ENCODE data around the gene TMEM72. TPM values are rescaled to one million over a fixed set of nuclear protein-coding genes. Genes with fewer than 3 reads are reported as not detected.

Gene TMEM72
- total and polyA plus RNA-seq, 2 donors: not detected

GRCh38 chr10:44928462-44928861 lies 17.3 kb downstream of the TMEM72 start:
- Histone ChIP-seq H3K27ac (ENCODE audit: low read depth) (no peak overlapping the region), H3K36me3 (ENCODE audit: insufficient read depth) (no peaks in the 10 kb centered on the region), H3K4me1 (ENCODE audit: insufficient read depth) (no peaks in the 10 kb centered on the region), H3K4me3 (ENCODE audit: low read depth, low read length) (no peak overlapping the region)
- DNase-seq (ENCODE audit: extremely low spot score): no peak

DNA sequence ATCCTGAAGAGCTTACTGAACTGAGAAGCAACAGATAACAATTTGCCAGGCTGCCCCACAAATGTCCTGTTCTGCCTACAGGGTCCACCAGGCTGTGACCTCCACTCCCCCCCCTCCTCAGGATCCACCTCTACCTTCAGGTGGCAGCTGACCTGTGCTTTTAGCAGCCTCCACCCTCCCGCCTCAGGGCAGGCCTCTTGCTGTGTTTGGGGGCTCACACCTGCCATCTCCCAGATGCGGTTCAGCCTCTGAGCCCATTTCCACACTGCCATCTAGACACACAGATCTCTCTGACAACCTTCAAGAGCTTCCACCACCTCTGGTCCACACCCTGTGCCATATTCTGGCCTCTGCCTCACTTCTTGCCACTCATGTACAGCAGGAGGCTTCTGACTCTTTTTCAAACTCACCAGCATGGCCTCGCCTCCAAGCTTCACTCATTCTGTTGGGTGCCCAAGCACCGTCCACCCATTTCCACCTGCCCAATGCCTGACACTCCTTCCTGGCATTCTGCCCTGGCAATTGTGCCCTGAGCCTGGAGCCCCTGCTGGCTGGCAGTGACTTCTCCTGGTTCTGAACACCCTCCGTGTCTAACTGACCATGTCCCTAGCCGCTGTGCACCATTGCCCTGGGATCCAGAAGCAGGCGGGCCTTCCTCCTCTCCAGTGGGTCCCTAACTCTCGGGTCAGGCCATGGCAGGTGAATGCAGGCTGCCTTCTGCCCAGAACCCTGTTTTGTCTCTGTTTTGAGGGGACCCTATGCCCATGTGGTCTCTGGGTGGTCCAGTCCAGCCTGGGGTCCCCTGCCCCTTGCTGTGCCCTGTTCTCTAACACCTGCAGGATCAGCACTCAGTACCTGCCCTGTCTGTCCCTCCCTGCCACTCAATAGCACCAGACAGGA lies 18.5 kb downstream of the TMEM72 start:
- H3K27ac ChIP-seq (ENCODE audit: low read depth): no peak overlapping the region
- H3K36me3 ChIP-seq (ENCODE audit: insufficient read depth): no peaks in the 10 kb centered on the region
- no peak for DNase-seq (ENCODE audit: extremely low spot score)
- 80% methylated on average over 8 of the region's 8 CpGs for WGBS
- H3K4me1 ChIP-seq (ENCODE audit: insufficient read depth): no peaks in the 10 kb centered on the region
- no peak overlapping the region for H3K4me3 ChIP-seq (ENCODE audit: low read depth, low read length)

DNA sequence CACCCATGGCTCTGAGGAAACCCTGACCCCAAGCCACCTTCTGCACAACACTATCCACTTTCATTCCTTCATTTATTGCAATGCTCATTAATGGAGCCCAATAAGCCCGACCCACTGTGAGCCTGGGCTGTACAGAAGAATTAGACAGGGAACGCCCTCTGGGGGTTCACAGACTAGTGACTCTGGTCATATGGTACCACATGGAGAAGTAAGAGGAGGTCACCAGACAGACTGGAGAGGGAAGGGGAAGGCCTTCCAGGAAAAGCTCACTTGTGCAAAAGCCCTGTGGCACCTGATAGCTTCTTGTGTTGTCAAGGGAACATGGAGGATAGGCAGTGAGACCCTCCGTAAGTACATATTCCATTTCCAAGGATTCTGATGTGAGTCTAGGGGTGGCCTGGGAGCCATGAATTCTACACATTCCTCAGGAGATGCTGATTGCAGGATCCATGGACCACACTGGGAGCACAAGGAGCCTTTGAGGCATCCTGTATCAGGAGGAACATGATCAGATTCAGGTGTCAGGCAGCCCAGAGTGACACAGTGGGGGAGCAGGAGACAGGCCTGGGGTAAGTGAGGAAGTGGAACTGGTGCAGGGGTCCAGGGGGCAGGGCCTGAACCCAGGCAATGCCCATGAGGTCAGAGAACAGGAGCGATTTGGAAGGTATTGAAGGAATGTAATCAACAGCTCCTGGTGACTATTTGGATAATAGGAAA lies 19.9 kb downstream of the TMEM72 start:
- H3K4me1 ChIP-seq (ENCODE audit: insufficient read depth): no peaks in the 10 kb centered on the region

DNA sequence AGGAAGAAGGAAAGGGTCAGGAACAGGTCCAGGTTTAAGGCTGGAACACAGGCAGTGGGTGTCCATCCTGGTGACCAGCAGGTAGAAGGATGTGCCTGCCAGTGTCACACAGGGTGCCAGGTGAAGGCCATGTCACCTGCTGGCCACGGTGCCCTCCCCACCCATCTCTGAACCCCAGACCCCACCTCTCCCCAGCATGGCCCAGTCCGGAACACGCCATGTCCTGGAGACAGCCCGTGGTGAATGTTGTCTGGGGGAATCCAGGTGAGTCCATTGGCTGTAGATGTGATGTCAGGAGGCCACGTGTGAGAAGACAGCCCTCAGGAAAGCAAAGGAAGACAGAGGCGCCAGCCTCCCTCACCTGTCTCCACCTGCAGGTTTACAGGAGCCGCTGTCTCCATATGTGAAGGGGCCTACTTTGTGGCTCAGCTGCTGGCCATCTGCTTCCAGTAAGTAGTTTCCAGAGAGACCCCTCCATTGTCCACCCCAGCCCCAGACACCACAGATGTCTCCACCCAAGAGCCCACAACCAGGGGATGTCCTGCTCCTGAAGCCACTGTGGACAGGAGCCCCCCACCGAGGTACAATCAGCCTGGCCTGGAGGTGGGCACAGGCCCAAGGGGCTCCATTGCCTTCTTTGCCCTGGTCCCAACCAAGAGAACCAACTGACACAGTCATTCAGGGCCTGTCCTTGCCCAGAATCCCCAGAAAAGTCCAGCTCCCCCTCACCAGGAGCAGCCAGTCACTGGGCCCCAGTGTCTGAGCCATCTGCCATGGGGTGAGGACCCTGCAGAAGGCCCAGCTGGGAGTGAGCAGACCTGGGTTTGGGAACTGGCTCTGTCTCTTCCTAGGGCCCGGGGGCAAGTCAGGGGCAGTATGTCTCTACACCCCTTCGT lies 20.7 kb downstream of the TMEM72 start:
- Histone ChIP-seq H3K27ac (ENCODE audit: low read depth) (no peak overlapping the region), H3K4me1 (ENCODE audit: insufficient read depth) (no peaks in the 10 kb centered on the region), H3K4me3 (ENCODE audit: low read depth, low read length) (no peak overlapping the region), H3K36me3 (ENCODE audit: insufficient read depth) (no peaks in the 10 kb centered on the region)
- DNase-seq (ENCODE audit: extremely low spot score): no peak
- 92% methylated on average over 10 of the region's 10 CpGs for WGBS

More for the DNA sequence above, 19.9 kb downstream of the TMEM72 start:
- 86% methylated on average over 4 of the region's 4 CpGs for WGBS
- H3K4me3 ChIP-seq (ENCODE audit: low read depth, low read length): no peak overlapping the region
- DNase-seq (ENCODE audit: extremely low spot score): no peak
- no peaks in the 10 kb centered on the region for H3K36me3 ChIP-seq (ENCODE audit: insufficient read depth)
- H3K27ac ChIP-seq (ENCODE audit: low read depth): no peak overlapping the region

GRCh38 chr10:44932517-44933450 lies 21.6 kb downstream of the TMEM72 start:
- 47% methylated on average over 10 of the region's 10 CpGs for WGBS
- Histone ChIP-seq H3K27ac (ENCODE audit: low read depth) (no peak overlapping the region), H3K36me3 (ENCODE audit: insufficient read depth) (no peaks in the 10 kb centered on the region), H3K4me3 (ENCODE audit: low read depth, low read length) (no peak overlapping the region), H3K4me1 (ENCODE audit: insufficient read depth) (no peaks in the 10 kb centered on the region)
- peak; percentile 35 for DNase-seq (ENCODE audit: extremely low spot score)

DNA sequence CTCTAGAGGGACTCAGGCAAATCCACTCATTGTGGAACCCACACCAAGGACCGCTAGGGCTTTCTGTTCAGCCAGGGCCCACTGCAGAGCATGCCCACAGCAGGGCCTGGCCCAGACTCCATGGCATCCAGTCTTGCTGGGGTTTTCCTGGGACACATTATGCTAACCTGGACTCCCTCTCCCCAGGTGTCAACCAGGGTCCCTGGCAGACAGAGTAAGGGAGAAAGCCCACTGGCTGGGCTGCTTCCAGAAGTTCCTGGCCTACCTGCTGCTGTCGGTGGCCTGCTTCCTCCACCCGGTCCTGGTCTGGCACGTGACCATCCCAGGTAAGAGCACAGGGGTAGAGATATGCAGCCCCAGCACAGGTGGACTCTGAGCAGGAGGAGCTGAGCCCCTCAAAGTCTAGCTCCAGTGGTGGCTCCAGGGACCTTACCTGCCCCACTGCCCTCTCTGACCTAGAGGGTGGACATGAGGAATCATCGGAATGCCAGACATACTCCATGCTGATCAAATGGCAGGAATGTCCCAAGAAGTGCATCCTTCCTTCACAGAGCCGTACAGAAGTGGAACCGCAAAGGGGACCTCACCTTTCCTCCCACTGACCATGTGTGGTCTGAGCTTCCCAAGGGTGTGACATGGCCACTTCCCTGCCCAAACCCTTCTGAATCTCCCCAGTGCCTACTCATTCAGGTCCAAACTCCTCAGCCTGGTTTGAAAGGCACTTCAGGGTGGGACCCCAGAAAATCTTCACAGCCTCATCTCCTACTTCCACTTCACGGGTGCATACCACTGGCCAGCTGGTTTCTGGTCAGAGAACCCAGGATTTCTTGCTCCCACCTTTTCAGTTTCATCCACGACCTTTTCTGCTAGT lies 22.5 kb downstream of the TMEM72 start:
- 83% methylated on average over 9 of the region's 9 CpGs for WGBS
- H3K27ac ChIP-seq (ENCODE audit: low read depth): no peak overlapping the region
- no peak for DNase-seq (ENCODE audit: extremely low spot score)

DNA sequence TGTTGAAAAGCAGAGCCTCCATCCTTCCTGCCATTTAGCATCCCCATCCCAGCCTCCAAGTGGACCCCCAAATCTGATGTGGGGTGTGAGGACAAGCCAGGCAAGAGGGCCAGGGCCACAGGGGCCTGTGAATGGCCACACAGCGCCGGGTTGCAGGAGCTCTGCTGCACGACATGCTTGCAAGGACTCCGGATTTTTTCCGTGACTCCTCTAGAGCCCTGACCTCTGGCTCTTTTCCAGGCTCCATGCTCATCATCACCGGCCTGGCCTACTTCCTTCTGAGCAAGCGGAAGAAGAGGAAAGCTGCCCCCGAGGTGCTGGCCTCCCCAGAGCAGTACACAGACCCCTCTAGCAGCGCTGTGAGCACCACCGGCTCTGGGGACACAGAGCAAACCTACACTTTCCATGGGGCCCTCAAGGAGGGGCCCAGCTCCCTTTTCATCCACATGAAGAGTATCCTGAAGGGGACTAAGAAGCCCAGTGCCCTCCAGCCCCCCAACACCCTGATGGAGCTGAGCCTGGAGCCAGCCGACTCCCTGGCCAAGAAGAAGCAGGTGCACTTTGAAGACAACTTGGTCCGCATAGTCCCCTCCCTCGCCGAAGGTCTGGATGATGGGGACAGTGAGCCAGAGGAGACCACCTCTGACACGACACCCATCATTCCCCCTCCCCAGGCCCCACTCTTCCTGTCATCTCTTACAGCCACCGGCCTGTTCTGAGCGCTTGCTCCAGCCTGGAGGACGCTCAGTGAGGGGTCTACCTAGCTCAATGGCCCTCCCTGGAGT lies 23.5 kb downstream of the TMEM72 start:
- Histone ChIP-seq H3K27ac (ENCODE audit: low read depth) (no peak overlapping the region), H3K36me3 (ENCODE audit: insufficient read depth) (no peaks in the 10 kb centered on the region), H3K4me3 (ENCODE audit: low read depth, low read length) (no peak overlapping the region), H3K4me1 (ENCODE audit: insufficient read depth) (no peaks in the 10 kb centered on the region)
- DNase-seq (ENCODE audit: extremely low spot score): no peak
- 81% methylated on average over 18 of the region's 18 CpGs for WGBS

More for the DNA sequence above, 22.5 kb downstream of the TMEM72 start:
- Histone ChIP-seq H3K4me3 (ENCODE audit: low read depth, low read length) (no peak overlapping the region), H3K36me3 (ENCODE audit: insufficient read depth) (no peaks in the 10 kb centered on the region), H3K4me1 (ENCODE audit: insufficient read depth) (no peaks in the 10 kb centered on the region)

- no peaks in the 10 kb centered on the region for H3K36me3 ChIP-seq (ENCODE audit: insufficient read depth)
- no peak overlapping the region for H3K4me3 ChIP-seq (ENCODE audit: low read depth, low read length)
- H3K27ac ChIP-seq (ENCODE audit: low read depth): no peak overlapping the region
- 57% methylated on average over 9 of the region's 9 CpGs for WGBS
- H3K4me1 ChIP-seq (ENCODE audit: insufficient read depth): no peaks in the 10 kb centered on the region
- no peak for DNase-seq (ENCODE audit: extremely low spot score)
These were observed 24.2 kb downstream of the TMEM72 start for GRCh38 chr10:44935201-44935965.

DNA sequence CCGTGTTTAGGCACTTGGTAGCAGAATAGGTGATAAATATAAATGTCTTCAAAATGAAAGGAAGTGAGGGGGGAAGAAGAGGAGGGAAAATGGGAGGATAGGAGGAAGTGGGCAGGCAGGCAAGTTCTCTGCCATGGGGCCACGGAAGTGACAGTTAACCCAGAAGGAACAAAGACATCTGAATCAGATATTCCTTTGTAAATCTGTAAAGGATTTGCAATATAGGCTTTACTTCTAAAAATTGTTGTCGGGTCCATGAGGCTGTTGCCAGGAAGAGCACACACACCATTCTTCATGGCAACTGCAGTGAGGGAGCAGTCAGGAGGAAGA lies 24.8 kb downstream of the TMEM72 start:
- DNase-seq (ENCODE audit: extremely low spot score): no peak
- no peaks in the 10 kb centered on the region for H3K4me1 ChIP-seq (ENCODE audit: insufficient read depth)
- no peak overlapping the region for H3K4me3 ChIP-seq (ENCODE audit: low read depth, low read length)
- H3K36me3 ChIP-seq (ENCODE audit: insufficient read depth): no peaks in the 10 kb centered on the region
- WGBS: 50% methylated on average over 3 of the region's 3 CpGs
- H3K27ac ChIP-seq (ENCODE audit: low read depth): no peak overlapping the region

GRCh38 chr10:44936314-44936975 lies 25.3 kb downstream of the TMEM72 start:
- Histone ChIP-seq H3K4me3 (ENCODE audit: low read depth, low read length) (no peak overlapping the region), H3K4me1 (ENCODE audit: insufficient read depth) (no peaks in the 10 kb centered on the region), H3K36me3 (ENCODE audit: insufficient read depth) (no peaks in the 10 kb centered on the region), H3K27ac (ENCODE audit: low read depth) (no peak overlapping the region)
- 88% methylated on average over 7 of the region's 7 CpGs for WGBS
- DNase-seq (ENCODE audit: extremely low spot score): no peak
